HG03064 (cell line): ENCODE results near the gene OLA1.

Source experiments
- ATAC-seq: cut with Tn5 transposase; IDR thresholded peaks from one replicate; pipeline ENCODE4 v1.9.1; 2021; ENCODE audit warnings: low read depth; ENCODE audit not compliant: unreplicated experiment

The OLA1 gene

DNA sequence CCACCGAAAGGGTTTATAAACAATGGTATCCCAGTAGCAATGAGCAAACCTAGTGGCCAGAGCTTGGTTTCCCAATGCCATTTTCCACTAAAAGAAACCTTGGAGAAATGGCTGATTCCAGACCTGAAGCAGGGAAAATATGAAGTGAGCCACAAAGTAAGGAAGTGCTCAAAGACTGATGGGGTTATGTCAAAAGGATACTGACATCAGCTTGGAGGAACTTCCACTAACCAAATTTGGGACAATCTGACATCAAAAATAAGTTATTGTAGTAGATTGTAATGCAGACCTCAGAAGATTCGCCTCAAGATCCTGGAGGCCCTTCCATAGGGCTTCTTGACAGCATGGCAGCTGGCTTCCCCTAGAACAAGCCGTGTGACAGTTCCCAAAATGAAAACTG is 203.8 kb downstream of the OLA1 start:
- ATAC-seq = no peak

DNA sequence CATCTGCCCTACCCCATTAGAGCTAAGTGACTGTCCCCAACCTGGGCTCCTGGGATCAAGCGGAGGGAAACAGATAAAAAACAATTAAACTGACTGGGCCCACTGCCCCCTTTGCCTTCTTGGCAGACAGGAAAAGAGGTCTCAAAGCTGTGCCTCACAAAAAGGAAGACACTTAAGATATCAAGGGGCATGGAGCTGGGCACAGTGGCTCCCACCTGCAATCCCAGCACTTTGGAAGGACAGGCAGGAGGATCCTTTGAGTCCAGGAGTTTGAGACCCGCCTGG is 208.0 kb downstream of the OLA1 start:
- no peak for ATAC-seq

DNA sequence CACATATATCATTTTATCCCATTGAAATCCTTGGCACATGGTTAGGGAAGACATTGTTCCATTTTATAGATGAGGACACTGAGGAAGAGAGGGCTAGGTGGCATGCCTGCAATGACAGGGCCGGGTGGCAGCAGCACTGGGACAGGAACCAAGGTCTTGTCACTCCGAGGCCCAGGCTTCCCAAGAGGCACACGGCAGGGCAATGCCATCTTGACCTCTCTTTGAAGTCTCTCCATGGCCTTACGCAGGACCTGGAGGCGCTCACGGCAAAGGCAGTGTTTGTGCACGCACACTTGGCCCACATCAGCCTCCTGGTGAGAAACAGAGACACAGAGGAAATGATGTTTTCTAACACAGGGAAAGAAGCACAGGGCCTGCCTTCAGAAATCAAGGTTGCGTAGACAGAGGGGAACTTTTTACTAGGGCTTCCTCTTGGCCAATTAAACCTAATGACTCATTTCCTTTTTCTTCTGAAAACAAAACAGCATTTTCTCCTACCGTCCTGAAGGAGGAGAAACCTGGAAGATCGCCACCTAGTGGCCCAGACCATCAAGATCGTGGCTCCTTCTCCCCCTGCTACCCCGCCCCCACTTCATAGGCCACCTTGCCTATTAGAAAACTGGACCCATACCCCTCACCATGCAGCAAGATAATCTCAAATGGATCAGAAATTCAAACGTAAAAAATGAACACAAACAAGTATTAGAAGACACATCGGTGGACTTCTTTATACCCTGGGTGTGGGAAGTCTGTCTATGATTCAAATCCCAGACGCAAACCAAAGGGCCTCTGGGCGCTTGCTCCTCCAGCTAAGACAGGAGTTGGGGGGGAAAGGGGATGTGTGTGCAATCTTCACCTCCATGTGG is 208.5 kb downstream of the OLA1 start:
- peak; percentile 90 for ATAC-seq

DNA sequence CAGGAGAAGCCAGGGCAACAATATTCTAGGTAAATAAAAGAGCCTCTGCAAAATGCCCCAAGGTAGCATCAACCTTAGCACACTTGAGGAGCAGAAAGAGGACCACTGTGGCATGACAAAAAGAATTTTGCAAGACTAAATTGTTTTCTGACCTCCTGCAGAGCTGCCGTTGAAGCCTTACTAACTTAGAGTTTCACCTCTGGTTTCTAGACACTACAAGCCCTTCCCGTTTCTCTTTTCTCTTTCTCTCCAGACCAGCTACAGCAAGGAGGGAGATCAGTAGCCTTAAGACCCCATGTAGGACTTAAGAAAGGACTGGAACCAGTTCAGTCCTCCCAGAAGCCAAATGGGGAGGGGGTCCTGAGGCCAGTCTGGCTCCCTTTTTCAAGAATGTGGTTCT is 209.9 kb downstream of the OLA1 start:
- ATAC-seq = no peak

DNA sequence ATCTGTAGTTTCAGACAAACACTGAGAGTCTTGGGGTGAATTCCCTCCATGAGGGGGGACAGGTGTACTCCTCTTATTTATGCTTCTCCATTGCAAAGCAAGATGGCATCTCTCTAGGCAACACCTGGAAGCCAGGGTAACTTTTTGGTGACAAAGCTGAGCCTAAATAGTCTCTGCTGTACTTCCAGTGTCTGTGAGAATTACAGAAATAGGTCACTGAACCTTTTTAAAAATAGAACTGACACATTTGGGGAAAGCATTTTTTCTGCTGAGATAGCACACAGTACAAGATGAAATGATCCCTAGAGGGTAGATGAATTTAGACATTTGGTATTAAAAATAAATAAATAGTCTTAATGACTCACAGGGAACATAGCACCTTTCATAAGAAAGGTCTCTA is 211.5 kb downstream of the OLA1 start:
- no peak for ATAC-seq

DNA sequence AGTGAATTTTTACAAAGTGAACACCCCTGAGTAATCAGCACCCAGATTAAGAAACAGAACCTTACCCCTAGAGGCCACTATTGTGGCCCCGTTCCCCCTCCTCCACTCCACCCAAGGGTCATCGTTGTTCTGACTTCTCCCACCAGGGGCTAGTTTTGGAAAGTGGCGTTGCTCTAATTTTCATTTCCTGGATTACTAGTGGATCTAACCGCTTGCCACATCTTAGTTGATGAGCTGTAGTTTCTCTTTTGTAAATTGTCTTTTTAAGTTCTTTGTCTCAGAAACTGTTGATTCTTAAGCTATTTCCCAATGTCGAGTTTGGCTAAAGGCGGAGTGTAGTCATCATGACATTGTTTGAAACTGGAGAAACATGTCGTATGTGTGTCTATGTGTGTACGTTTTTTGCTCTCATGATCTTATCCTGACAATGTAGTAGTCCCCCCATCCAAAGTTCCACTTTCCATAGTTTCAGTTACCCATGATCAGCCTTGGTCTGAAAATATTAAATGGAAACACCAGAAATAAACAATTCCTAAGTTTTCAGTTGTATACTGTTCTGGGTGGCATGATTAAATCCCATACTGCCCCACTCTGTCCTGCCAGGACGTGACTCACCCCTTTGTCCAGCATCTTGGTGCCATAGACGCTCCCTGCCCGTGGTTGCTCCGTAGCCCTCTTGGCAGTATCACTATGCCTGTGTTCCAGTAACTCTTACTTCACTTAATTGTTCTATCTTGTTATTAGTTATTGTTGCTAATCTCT is 212.2 kb downstream of the OLA1 start:
- no peak for ATAC-seq

DNA sequence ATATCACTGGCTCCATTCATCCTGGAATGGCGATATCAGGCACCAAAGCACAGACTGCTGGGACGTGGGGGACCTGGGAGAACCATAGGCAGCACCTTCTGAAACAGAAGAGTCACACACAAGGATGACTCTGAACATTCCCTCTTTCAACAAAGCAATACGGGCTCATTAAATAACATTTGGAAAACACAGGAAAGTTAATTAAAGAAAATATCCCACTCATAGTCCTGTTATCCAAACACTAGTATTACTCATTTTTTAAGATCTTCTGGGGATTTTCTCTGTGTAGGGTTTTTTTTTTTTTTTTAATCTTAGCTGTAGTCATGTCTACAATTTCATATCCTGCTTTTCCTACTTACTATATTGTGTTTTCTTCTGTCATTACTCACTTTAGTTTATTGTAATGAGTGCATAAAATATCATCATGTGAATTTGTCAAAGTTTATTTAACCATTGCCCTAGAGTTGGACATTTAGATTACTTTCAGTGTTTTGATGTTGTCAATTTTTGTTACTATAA is 213.2 kb downstream of the OLA1 start:
- ATAC-seq = no peak

DNA sequence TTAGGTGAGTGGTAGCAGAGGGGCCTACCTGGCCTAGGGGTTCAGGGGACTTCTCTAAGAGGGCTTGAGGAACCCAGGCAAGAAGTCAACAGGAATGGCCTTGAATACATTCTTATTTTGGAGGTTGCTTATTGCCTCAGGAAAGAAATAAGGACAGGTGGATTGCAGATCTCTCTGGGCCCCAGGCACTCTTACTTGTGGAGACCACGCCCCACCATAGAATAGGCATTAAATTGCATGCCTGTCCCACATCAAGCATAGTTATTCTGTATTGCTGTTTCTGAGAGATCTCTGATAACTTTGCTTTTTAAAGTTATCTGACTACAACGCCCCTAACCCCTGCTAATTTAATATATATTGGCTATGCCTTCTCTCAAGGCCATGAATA is 215.2 kb downstream of the OLA1 start:
- ATAC-seq = no peak

DNA sequence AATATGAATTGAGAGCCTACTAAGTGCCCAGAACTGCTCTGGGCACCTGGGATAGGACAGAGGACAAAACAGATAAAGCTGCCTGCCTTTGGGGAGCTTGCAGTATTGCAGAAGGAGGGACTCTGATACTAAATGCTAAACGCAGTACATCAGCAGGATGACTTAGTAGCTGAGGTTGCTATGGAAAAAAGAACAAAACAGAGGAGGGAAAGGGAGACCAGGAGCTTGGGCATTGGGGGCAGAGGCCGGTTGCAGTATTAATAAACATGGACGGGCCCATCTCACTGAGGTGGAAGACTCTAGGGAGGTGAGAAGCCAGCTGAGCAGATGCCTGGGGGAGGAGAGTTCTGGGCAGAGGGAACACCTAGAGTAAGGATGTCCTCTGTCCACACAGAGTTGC is 217.1 kb downstream of the OLA1 start:
- ATAC-seq = no peak

DNA sequence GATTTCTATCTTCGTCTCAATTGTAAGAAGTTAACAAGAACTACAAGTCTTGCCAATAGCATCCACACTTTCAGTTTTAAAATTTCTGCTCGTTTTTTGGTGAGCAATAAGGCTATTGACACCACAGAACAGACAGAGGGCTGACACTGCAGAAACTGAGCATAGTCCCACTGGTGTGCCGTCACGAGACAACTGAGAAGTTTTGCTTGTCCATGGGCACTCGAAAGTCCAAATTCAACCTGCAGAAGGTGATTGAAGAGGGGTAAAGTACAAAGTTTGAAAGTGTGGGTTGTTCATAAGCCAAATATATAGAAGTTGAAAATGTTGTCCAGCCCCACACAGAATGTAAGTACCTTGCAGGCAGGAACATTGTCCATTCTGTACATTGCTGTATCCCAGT is 219.4 kb downstream of the OLA1 start:
- no peak for ATAC-seq

DNA sequence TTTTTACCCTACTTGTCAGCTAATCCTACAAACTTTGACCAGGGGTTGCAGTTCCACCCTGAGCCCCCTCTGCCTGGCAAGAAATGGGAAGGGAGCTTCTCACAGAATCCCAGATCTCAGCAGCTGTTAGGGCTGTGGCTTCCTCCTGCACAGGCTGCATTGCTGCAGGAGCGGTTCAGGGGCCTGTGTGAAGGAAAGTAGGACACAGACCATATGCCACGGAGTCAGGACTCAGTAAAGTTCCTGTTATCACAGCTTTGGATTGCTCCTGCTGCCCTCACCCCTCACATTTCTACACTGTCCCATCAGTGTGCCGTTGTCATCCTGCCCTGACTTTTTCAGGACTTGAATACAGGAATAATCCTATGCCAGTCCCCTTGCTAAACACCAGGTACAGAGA is 220.4 kb downstream of the OLA1 start:
- ATAC-seq = no peak

DNA sequence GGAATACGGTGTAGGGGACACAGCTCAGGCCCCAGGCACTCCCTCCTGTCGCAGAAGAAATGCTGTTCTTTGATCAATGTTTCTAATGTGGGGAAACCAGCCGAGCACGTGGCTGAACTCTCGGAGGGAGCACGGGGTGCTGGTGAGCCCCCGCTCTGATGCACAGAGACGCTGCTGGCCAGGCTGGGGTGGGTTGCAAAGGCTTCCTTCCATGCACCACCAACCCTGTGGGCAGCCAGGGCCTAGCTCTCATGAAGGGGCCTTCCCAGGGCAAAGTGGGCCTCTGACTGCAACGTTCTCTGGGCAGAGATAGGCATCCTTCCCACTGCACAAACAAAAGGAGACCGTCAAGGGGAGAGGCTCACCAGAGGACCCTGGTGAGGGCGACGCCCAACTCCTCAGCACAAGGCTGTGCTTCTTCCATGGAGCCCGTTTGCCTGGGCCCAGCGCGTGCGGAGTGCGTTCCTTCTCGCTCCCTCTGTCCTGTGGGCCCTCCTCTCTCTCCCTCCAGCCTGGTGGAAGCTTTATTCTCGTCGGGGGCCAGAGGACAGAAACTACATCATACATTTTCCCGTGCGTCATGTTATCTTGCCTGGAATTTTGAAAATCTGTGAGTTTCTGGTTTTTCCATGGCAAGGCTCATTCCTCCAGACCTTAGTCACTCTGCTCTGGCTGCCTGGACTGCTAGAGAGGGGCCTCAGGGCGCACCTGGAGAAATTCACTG is 222.0 kb downstream of the OLA1 start:
- no peak for ATAC-seq

DNA sequence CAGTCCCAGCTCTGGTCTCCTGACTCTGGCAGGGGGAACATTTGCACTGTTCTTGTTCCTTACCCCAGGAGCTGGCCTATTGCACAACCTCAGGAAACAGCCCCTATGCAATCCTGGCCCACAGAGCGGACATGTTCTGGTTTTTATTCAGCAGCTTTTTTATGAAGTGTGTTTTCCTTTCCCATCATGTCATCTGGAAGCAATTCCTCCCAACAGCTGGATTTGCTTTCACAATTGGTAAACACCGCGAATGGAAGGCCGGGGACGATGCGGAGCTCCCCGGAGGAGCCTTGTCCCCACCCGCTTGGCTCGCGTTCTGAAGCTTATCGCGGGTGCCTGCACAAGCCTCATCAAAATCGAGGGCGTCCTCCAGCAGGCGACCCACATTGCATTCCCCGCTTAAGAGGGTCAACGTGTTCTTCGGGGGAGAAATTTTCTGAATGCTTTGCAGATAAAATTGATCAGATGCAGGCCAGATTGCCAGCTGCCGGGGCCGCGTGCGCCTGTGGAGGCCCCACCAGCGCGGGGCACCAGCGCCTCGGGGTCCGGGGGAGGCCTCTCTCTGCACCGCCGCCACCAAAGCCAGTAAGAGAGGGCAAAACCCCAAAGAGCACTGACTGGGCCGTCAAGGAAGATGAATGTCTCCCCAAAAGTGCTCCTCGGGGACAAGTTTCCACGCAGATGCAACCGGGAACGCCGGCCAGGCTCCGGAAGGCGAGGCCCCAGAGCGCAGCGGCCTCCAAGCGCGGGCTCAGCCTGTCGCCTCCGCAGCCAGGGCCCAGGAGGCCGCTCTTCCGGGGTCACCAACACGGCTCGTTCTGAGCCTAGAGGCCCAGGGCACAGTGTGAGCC is 222.8 kb downstream of the OLA1 start:
- no peak for ATAC-seq

DNA sequence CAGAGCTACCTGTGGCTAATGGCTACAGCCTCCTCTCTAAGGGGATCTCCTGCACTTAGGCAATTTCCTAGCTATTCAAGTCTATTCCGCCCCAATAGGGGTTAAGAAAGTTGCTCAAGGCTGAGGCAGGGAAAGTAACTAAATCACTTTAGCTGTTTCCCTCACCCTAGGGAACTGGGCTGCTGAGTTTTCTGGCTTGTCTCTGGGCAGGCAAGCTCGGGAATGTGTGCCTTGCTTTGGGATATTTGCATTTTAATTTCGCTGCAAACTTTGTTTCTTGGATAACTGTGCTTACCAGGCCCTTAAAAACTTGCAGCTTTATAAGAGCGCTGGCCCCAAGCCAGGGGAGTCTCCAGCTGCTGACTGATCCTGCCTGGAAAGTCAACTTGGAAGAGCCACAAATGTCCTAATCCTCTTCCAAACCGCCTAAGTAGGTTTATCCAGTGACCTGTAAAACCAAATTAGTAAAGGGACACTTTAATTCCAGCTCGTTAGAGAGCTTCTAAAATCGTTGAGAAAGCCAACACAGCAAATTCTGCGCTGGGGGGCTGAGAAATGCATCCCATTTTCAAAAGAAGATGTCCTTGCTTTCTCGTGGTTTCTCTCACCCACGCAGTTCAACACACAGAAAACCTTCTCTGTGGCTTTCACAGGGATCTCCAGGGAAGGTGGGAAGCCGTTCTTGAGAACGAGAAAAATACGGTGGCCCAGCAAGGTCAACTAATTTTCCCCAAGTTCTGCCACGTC is 223.6 kb downstream of the OLA1 start:
- no peak for ATAC-seq

DNA sequence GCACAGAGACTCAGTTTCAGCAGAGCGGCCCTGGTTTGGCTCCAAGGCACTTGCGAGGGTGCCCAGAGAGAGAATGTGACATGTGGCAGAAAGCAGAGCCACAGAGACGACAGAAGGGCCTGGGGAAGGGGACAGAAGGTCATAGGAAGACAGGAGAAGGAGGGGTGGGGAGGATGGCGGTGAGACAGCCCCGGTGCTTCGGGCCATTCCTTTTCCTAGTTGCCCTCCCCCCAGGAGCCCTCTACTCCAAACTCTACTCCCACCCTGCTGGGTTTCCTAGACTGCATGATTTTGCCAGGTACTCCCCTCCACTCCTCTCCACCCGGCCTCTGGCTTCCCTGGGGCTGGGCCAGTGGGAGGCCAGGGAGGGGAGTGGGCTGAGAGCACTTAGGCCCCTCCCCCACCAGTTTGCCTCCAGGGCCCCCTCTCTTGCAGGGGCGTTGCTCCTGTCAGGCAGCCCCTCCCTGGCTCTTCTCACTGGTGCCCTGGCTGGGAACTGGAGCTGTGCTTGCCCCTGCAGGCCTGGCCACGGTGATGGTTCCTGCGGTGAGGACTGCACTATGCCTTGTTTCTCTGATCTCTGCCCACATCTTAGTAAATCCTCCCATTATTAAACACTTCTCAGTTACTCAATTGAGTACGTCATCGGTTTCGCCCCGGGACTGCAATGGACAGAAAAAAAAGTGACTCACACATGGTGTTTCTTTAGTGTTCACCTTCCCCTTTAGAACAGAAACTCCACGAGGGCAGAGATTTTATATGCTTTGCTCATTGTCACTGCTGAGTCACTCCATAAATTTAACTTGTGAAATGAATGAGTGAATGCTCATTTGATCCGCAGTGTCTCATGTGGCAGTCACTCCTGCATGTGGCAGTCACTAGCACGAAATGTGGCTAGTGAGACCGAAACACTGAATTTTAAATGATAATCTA is 224.5 kb downstream of the OLA1 start:
- ATAC-seq = no peak
